SJSA1 (cell line): ENCODE measurements around the gene SLC28A1. TPM values are rescaled to one million over a fixed set of nuclear protein-coding genes. Genes with fewer than 3 reads are reported as not detected.
"Not testable (repeated sequence)": the region's sequence is repeated elsewhere in the genome, so short reads cannot be mapped to it uniquely, and the experiment has no call there.

ENCODE experiments used
- DNase-seq, 2 experiments: peaks; one replicate each; pipeline ENCODE4 v3.0.0-alpha.2; 2015 to 2020; ENCODE audit warnings: low spot score in 2 of 2, low read depth in 1 of 2
- H3K27ac ChIP-seq: fragments of 250-450 bp; sonication (Bioruptor Pico); 2 replicates; pipeline ENCODE4 v1.5.1; 2020; ENCODE audit warnings: mild to moderate bottlenecking, moderate library complexity
- H3K27me3 ChIP-seq: fragments of 250-450 bp; sonication (Bioruptor Pico); replicated peaks from 2 replicates; pipeline ENCODE4 v1.5.1; 2020; ENCODE audit warnings: mild to moderate bottlenecking, moderate library complexity
- H3K36me3 ChIP-seq: fragments of 250-450 bp; sonication (Bioruptor Pico); 2 replicates; pipeline ENCODE4 v1.5.1; 2020; ENCODE audit warnings: mild to moderate bottlenecking
- H3K4me1 ChIP-seq: fragments of 250-450 bp; sonication (Bioruptor Pico); replicated peaks from 2 replicates; pipeline ENCODE4 v1.6.1; 2021; ENCODE audit warnings: mild to moderate bottlenecking
- H3K4me3 ChIP-seq: fragments of 250-450 bp; sonication (Bioruptor Pico); 2 replicates; pipeline ENCODE4 v1.5.1; 2020; ENCODE audit warnings: mild to moderate bottlenecking
- H3K9me3 ChIP-seq: fragments of 250-450 bp; sonication (Bioruptor Pico); replicated peaks from 2 replicates; pipeline ENCODE4 v1.5.1; 2020; ENCODE audit warnings: mild to moderate bottlenecking
- total RNA-seq: library from RNA; depleted of rRNA; stranded (reverse); fragments of >200 nt; shearing (Covaris generic); gene quantifications from 2 replicates; pipeline ENCODE4 v1.2.3, GENCODE V29; 2014

The SLC28A1 gene
- total RNA-seq, 1 experiment from 2014 or later = not detected

DNA sequence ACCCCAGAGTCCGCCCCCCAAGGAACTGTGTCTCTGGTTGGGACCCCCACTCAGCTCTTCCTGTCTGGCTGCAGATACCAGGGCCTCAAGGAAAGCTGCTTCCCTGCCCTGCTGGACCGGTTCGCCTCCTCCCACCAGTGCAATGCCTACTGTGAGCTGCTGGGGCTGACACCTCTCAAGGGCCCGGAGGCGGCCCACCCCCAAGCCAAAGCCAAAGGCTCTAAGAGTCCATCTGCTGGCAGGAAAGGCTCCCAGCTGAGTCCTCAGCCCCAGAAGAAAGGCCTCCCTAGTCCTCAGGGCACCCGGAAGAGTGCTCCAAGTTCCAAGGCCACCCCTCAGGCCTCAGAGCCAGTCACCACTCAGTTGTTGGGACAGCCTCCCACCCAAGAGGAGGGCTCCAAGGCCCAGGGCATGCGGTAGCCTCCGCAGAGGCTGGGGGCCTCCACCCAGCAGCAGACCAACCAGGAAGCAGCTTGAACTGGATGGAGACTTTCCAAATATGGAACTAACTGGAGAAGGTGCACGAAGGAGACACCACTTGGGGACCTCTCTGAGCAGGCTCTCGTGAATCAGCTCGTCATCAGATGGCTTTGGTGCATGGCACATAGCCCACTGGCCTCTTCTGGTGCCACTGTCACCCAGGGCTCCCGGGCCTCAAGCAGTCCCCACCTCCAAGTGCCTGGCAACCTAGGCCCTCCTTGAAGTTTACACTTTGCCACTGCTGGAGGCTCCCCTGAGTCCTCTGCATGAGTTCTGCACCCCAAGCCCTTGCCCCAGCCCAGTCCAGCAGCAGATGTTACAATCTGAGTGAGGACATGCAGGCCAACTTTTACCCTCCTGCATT lies 16.2 kb upstream of the SLC28A1 start:
- Histone ChIP-seq H3K27me3 (no peaks in the 10 kb centered on the region; the same call in 1 of the 2 replicates), H3K9me3 (no peaks in the 10 kb centered on the region), H3K27ac (no peak overlapping the region), H3K4me3 (no peak overlapping the region), H3K4me1 (no peaks in the 10 kb centered on the region), H3K36me3 (no peaks in the 10 kb centered on the region)
- DNase-seq = no peak

DNA sequence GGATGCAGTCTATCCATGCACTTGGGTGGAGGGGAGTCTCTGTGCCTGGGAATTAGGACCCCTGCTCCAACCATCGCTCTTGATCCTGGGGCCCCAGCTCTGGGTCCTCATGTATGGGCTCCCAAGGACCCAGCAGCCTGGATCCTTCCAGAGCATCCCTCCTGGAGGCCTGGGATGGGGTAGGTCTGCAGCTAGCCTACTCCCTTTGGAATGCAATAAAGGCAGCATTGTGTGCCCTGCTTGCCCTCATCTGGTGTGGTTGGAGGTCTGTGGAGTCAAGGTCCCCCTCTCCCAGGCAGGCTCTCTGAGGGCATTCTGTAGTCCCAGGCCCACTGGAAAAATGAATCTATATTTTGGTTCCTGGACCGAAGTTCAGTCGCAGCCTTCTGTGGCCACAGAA lies 15.0 kb upstream of the SLC28A1 start:
- Histone ChIP-seq H3K4me1 (no peaks in the 10 kb centered on the region), H3K27me3 (no peaks in the 10 kb centered on the region; the same call in 1 of the 2 replicates), H3K9me3 (no peaks in the 10 kb centered on the region), H3K4me3 (no peak overlapping the region), H3K27ac (no peak overlapping the region), H3K36me3 (no peaks in the 10 kb centered on the region)
- DNase-seq = no peak

DNA sequence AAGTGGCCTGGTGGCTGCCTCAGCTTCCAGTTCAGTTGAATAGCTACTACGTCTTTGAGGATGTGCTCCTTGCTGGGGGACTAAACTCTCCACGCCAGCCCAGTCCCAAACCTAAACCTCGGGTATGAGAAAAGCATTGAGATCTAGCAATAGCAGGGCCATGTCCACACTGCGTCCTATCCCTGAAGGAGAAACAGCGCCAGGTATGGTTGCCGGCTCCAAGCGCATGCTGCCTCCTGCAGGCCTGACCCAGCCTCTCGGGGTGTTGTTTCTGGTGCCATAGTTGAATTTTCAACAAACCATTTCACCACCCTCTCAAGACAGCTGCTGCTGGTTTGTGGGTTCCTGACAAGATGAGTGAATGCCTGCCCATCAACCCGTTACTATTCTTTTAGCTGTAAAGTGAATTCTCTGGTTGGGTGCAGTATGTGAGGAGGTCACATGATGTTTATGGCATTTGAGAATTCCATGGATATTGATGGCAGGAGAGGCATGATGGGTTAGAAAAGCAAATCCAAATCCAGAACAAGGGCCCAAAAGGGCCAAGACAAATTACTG lies 13.0 kb upstream of the SLC28A1 start:
- no peak overlapping the region for H3K27ac ChIP-seq
- H3K27me3 ChIP-seq = no peaks in the 10 kb centered on the region
- H3K9me3 ChIP-seq = no peaks in the 10 kb centered on the region
- no peak overlapping the region for H3K4me3 ChIP-seq
- H3K4me1 ChIP-seq = no peaks in the 10 kb centered on the region
- no peak for DNase-seq
- H3K36me3 ChIP-seq = no peaks in the 10 kb centered on the region

DNA sequence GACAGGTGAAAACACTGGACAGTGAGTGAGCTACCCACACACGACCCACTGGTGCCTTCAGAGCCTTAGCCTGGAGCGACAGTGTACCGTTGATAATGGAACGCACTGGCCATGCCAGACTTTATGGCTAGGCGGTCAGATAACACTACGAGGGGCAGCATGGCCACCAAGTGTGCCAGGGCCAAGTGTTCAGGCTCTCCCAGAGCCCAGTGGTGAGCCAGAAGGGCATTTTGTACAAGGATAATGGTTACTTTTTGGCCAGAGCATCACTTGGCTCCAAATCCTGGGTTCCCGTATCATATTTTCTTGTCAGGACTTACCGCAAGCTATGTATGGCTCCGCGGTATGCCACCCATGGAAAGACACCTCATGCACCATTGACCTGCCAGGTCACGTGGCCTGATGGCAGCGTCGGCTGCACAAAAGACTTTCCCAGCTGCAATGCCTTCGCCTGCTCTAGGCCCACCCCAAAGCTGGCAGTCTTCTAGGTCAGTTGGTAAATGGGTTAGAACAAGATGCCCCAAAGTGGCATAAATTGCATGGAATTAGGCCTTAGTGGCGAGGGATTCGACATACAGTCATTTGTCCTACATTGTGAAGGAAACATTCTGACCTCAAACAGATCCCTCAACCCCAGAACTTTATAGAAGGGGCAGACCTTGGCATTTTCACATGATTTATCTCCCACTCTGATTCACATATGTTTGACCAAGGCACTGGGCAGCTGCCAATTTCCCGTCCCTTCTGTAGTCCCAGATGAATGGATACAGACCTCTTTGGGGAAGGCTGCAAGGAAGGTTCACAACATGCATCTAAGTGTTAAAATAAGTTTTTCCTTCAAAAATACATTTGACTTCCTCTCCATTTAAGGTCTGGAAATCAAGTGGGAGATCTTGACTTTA lies 12.2 kb upstream of the SLC28A1 start:
- Histone ChIP-seq H3K36me3 (no peaks in the 10 kb centered on the region), H3K27ac (no peak overlapping the region), H3K27me3 (no peaks in the 10 kb centered on the region), H3K4me1 (no peaks in the 10 kb centered on the region), H3K4me3 (no peak overlapping the region), H3K9me3 (no peaks in the 10 kb centered on the region)
- DNase-seq = no peak

DNA sequence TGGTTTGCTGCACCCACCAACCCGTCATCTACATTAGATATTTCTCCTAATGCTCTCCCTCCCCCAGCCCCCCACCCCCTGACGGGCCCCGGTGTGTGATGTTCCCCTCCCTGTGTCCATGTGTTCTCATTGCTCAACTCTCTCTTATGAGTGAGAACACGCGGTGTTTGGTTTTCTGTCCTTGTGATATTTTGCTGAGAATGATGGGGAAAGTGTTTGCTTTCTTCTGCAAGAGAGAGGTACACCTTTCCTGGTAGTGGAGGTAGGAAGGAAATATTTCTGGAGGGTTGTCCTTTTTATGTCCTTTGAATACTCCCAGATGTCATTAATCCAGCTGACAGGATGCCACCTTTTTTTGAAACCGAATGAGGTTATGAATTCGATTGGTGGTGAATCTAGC lies 10.5 kb upstream of the SLC28A1 start:
- Histone ChIP-seq H3K27me3 (no peaks in the 10 kb centered on the region), H3K9me3 (no peaks in the 10 kb centered on the region), H3K27ac (no peak overlapping the region), H3K4me1 (no peaks in the 10 kb centered on the region), H3K4me3 (no peak overlapping the region), H3K36me3 (no peaks in the 10 kb centered on the region)
- DNase-seq = no peak

DNA sequence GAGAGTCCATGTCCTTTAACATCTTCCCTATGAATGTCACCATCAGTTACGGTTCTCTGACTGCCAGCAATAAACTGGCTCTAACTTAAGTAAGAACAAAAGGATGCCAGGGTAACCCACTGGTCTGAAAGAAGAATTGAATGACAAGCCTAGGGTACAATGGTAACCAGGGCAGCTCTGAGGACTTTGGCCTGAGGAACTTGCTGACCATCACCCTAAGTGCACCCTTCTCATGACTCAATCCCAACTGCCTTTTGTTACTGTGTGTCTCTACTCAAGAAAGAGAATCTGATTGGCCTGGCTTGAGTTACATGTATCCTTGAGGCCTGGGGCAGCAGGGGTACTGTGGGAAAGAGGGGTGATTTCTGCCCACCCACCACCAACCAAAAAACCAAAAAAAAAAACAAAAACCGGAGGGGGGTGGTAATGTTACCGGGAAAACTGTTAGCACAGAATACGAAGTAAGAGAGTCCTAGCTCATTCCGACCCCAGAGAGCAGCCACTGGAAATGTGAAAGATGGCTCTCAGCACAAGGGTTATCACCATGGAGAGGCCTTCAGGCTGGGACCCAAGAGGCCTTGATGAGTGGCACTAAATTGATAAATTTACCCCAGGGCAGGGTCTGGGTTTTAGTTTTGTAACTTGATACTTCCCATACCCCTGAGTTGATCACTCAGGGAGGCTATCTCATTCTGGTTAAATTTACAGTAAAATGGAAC lies 9.3 kb upstream of the SLC28A1 start:
- H3K9me3 ChIP-seq = no peaks in the 10 kb centered on the region
- H3K36me3 ChIP-seq = no peaks in the 10 kb centered on the region
- H3K4me3 ChIP-seq = no peak overlapping the region
- no peaks in the 10 kb centered on the region for H3K4me1 ChIP-seq
- DNase-seq = no peak
- no peaks in the 10 kb centered on the region for H3K27me3 ChIP-seq
- no peak overlapping the region for H3K27ac ChIP-seq

DNA sequence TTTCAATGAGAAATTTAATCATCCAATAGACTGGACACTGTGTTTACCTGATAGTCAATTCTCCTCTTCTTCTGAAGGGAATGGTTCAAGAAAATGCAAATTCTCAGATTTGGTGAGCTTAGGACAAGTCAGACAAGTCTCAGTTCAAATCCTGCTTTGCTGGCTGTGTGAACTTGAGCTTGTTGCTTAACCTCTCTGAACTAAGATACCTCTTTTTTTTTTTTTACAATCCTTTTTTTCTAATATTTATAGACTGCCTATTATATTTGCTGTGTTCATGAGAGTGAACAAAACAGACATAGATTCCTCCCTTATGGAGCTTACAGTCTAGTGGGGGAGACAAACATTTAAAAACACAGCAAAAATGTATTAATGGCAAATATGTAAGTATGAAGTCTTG lies 8.2 kb upstream of the SLC28A1 start:
- Histone ChIP-seq H3K4me1 (no peaks in the 10 kb centered on the region), H3K36me3 (no peaks in the 10 kb centered on the region), H3K27me3 (no peaks in the 10 kb centered on the region), H3K9me3 (no peaks in the 10 kb centered on the region), H3K27ac (no peak overlapping the region), H3K4me3 (no peak overlapping the region)
- DNase-seq = no peak

DNA sequence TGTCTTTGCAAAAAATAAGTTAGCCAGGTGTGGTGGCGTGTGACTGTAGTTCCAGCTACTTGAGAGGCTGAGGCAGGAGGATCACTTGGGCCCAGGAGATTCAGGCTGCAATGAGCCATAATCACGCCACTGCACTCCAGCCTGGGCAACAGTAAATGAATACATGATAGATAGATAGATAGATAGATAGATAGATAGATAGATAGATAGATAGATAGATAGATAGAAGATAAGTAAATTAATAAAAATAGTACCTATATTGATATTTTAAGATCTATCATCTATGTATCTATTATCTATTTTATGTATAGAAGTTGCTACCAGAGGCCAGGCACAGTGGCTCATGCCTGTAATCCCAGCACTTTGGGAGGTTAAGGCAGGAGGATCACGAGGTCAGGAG lies 6.8 kb upstream of the SLC28A1 start:
- H3K27me3 ChIP-seq, H3K4me1 ChIP-seq, H3K4me3 ChIP-seq, H3K9me3 ChIP-seq, H3K27ac ChIP-seq, H3K36me3 ChIP-seq, DNase-seq: not testable (repeated sequence)

DNA sequence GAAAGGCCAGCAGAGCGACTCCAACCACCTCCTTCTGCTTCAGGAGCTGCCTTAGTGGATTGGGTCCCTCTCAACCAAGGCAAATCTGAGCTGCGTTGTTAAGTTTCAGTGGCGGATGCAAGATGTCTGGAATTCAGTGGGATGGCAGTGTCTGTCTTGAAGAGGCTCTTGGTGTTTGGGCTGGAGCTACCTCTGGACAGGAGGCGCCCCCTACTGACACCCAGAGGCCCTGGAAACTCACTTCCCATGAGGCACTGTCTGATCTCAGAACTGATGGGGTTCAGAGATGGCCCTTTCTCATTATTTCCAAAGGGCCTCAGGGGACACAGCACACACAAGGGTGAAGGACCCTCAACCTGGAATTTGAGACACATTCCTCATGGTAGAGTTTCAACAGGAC lies 6.0 kb upstream of the SLC28A1 start:
- no peaks in the 10 kb centered on the region for H3K36me3 ChIP-seq

DNA sequence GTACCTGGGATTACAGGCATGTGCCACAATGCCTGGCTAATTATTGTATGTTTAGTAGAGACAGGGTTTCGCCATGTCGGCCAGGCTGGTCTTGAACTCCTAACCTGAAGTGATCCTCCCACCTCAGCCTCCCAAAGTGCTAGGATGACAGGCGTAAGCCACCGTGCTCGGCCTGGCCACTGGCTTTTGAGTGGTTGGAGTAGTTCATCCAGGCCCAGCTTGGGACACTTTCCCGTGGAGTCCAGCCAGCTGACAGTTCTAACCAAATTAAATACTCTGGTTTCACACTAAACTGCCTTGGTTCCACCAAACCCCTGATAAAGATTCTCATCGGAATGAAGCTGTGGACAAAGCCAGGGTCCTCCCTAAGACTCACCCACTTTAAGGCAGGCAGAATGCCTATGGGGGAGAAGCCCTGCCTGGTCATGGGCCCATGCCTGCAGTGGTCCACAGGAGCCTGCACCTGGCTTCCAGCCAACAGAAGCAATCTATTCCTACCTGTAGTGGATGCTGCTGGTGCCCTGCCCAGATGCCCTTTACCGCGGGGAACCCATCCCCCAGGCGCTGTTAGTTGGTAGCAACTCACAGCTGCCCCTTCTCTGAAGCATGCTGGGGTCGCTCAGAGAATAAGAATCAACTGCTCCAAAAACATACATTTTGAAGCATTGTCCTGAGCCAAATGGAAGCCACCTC lies 5.2 kb upstream of the SLC28A1 start:
- Histone ChIP-seq H3K4me1 (no peaks in the 10 kb centered on the region), H3K36me3 (no peaks in the 10 kb centered on the region)

More for the DNA sequence above, 6.0 kb upstream of the SLC28A1 start:
- peak in 1 of 2 experiments; percentile 29 for DNase-seq
- H3K4me3 ChIP-seq = no peak overlapping the region
- no peaks in the 10 kb centered on the region for H3K9me3 ChIP-seq
- H3K27ac ChIP-seq = no peak overlapping the region
- no peaks in the 10 kb centered on the region for H3K4me1 ChIP-seq
- H3K27me3 ChIP-seq = no peaks in the 10 kb centered on the region

DNA sequence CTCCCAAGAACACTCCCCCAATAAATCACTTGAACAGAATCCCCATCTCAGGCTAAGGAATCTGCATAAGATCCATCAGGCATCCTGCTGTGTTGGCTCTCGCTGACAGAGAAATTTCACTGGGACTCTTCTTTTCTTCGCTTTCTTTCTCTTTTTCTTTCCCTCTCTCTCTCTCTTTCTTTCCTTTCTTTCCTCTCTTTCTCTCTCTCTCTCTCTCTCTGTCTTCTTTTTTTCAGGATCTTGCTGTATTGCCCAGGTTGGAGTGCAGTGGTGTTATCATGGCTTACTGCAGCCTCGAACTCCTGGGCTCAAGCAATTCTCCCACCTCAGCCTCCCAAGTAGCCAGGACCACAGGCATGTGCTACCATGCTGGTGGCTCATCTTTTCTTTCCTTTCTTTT lies 4.5 kb upstream of the SLC28A1 start:
- Histone ChIP-seq H3K27me3 (no peaks in the 10 kb centered on the region), H3K9me3 (no peaks in the 10 kb centered on the region), H3K4me3 (no peak overlapping the region), H3K36me3 (no peaks in the 10 kb centered on the region), H3K27ac (no peak overlapping the region), H3K4me1 (no peaks in the 10 kb centered on the region)
- no peak for DNase-seq

More for the DNA sequence above, 5.2 kb upstream of the SLC28A1 start:
- no peaks in the 10 kb centered on the region for H3K9me3 ChIP-seq
- H3K27me3 ChIP-seq = no peaks in the 10 kb centered on the region
- H3K27ac ChIP-seq = no peak overlapping the region
- DNase-seq = no peak
- H3K4me3 ChIP-seq = no peak overlapping the region

DNA sequence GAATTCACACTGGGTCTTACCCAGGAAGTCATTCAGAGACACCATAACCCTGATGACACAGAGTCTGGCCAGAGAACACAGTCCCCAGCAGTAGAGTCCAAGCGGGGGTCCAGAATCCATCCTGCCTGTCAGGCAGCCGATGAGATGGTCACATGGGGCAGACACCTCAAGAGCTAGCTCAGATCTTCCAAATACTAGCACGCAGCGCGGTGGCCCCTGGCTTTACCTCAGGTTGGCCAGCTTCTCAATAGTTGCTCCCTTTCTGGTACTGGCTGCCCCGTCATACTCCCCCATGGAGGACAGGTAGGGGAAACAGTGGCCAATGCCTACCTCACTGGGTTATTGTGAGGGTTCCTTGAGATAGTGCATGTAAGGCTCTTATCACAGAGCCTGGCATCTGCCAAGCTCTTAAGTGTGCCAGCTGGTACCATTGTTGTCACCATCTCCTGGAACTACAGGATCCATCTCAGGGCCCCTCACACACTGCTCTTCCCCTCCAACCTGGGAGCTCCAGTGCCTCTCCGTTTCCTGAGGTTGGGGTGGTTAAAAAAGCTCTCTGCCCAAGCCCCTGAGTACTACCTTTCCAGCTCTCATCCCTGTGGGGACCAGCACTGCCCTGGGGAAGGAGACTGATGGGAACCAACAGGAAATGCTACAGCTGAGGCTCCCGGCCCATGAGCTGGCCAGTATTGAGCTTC lies 3.5 kb upstream of the SLC28A1 start:
- H3K4me3 ChIP-seq = no peak overlapping the region
- no peak overlapping the region for H3K27ac ChIP-seq
- H3K4me1 ChIP-seq = no peaks in the 10 kb centered on the region
- H3K27me3 ChIP-seq = no peaks in the 10 kb centered on the region
- H3K36me3 ChIP-seq = no peaks in the 10 kb centered on the region
- H3K9me3 ChIP-seq = no peaks in the 10 kb centered on the region
- DNase-seq = no peak

DNA sequence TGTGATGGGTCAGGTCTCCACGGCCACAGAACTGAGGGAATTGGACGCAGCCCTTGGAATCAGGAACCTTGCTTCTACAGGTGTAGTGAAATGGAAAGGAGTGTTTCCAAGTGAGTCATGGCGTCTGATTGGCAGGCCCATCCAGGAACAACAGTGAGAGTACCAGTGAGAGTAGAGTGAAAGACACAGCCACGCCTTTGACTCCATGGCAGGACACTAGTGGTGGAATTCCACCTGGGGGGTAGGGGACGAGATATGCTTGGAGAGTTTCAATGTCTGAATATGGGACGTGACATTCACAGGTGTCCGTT lies 3.0 kb upstream of the SLC28A1 start:
- H3K4me3 ChIP-seq = no peak overlapping the region
- DNase-seq = no peak
- H3K27me3 ChIP-seq = no peaks in the 10 kb centered on the region
- no peaks in the 10 kb centered on the region for H3K4me1 ChIP-seq
- no peaks in the 10 kb centered on the region for H3K36me3 ChIP-seq
- H3K9me3 ChIP-seq = no peaks in the 10 kb centered on the region
- H3K27ac ChIP-seq = no peak overlapping the region
